Keratinocyte (primary cell): ENCODE results near the gene RABGGTA. TPM values are rescaled to one million over a fixed set of nuclear protein-coding genes. Genes with fewer than 3 reads are reported as not detected.

Experiments used
- DNase-seq: peaks from one replicate; pipeline ENCODE4 v3.0.0-alpha.2; 2011; ENCODE audit warnings: low read depth, missing footprints, low spot score
- FAIRE-seq: peaks from 2 replicates; lab custom pipeline; 2011; peaks lifted over from hg19 to GRCh38; lab: Jason Lieb, UNC
- H2AFZ ChIP-seq: 2 replicates; pipeline ENCODE4 v1.6.0; 2012; ENCODE audit warnings: low read length, control low read depth, inconsistent platforms; ENCODE audit not compliant: control insufficient read depth
- H3K27ac ChIP-seq: 2 replicates; pipeline ENCODE4 v1.5.1; 2011; ENCODE audit warnings: low read length; ENCODE audit not compliant: control insufficient read depth, insufficient read depth
- H3K27me3 ChIP-seq: 3 replicates; pipeline ENCODE4 v1.6.0; 2011; ENCODE audit warnings: low read length; ENCODE audit not compliant: control insufficient read depth, insufficient read depth; ENCODE audit errors: extremely low read depth
- H3K36me3 ChIP-seq, 2 experiments: 2 replicates in 1 of 2; 3 replicates in 1 of 2; pipeline ENCODE4 v1.5.1; 2011; ENCODE audit warnings: low read length in 2 of 2, mild to moderate bottlenecking in 1 of 2; ENCODE audit not compliant: control insufficient read depth in 2 of 2, insufficient read depth in 2 of 2; ENCODE audit errors: extremely low read depth in 1 of 2
- H3K4me1 ChIP-seq: 3 replicates; pipeline ENCODE4 v1.5.1; 2011; ENCODE audit warnings: low read length; ENCODE audit not compliant: control insufficient read depth, insufficient read depth; ENCODE audit errors: extremely low read depth
- H3K4me2 ChIP-seq: 3 replicates; pipeline ENCODE4 v1.6.0; 2011; ENCODE audit warnings: low read depth, low read length; ENCODE audit not compliant: control insufficient read depth, insufficient read depth; ENCODE audit errors: extremely low read depth
- H3K4me3 ChIP-seq, 3 experiments: fragments of 200-600 bp in 1 of 3; sonication (generic) in 1 of 3; 2 replicates in 2 of 3; 3 replicates in 1 of 3; pipeline ENCODE4 v1.5.1; 2011 to 2016; ENCODE audit warnings: low read length in 3 of 3, mild to moderate bottlenecking in 3 of 3, control low read depth in 2 of 3, inconsistent platforms in 1 of 3, low read depth in 1 of 3, mixed read lengths in 1 of 3, mixed run types in 1 of 3, moderate library complexity in 1 of 3; ENCODE audit not compliant: control insufficient read depth in 2 of 3, insufficient read depth in 2 of 3; ENCODE audit errors: extremely low read depth in 1 of 3
- H3K79me2 ChIP-seq: 2 replicates; pipeline ENCODE4 v1.6.0; 2012; ENCODE audit warnings: low read length; ENCODE audit not compliant: control insufficient read depth, insufficient read depth
- H3K9ac ChIP-seq: 3 replicates; pipeline ENCODE4 v1.6.0; 2011; ENCODE audit warnings: low read length; ENCODE audit not compliant: control insufficient read depth, insufficient read depth; ENCODE audit errors: extremely low read depth
- H3K9me1 ChIP-seq: 3 replicates; pipeline ENCODE4 v1.6.0; 2011; ENCODE audit warnings: low read length; ENCODE audit not compliant: control insufficient read depth, insufficient read depth; ENCODE audit errors: extremely low read depth
- H3K9me3 ChIP-seq: 2 replicates; pipeline ENCODE4 v1.5.1; 2012; ENCODE audit warnings: low read depth, low read length; ENCODE audit not compliant: control insufficient read depth
- H4K20me1 ChIP-seq: 3 replicates; pipeline ENCODE4 v1.6.0; 2011; ENCODE audit warnings: low read length; ENCODE audit not compliant: control insufficient read depth, insufficient read depth; ENCODE audit errors: extremely low read depth
- CTCF ChIP-seq, 3 experiments: IDR thresholded peaks in 1 of 3; conservative IDR thresholded peaks in 1 of 3; optimal IDR thresholded peaks in 1 of 3; 2 replicates in 2 of 3; 3 replicates in 1 of 3; pipeline versions ENCODE3 to v1.5.1; 2011; ENCODE audit warnings: low read length in 3 of 3, mild to moderate bottlenecking in 3 of 3, moderate library complexity in 2 of 3, control low read depth in 1 of 3, inconsistent platforms in 1 of 3; ENCODE audit not compliant: insufficient read depth in 2 of 3; ENCODE audit errors: extremely low read depth in 1 of 3
- EZH2 ChIP-seq: IDR thresholded peaks from one replicate; pipeline ENCODE4 v1.6.1; 2012; ENCODE audit warnings: inconsistent platforms, mild to moderate bottlenecking, low read length, moderate library complexity
- dilution Hi-C: fragments of 300-500 bp; cut with MboI; formaldehyde crosslinking; loops from one replicate; pipeline ENCODE4 v1.7.0; 2020; ENCODE audit warnings: low sequenced_read_pairs; ENCODE audit not compliant: extremely low pct_ligation_motif_present
- polyA plus RNA-seq, 5 experiments: library from polyadenylated mRNA; depleted of rRNA in 3 of 5; stranded (reverse) in 3 of 5; stranded (forward) in 1 of 5; unstranded in 1 of 5; fragments of >200 nt; gene quantifications; 1 replicate in 1 of 5; 2 replicates in 3 of 5; 3 replicates in 1 of 5; pipeline versions ENCODE4 v1.2.1 to v1.2.3, GENCODE V29; 2011 to 2012; ENCODE audit warnings: missing spikeins in 2 of 5, low read depth in 1 of 5, low replicate concordance in 1 of 5

RABGGTA gene
- polyA plus RNA-seq, 1 donor (not counting 4 experiments of a cell fraction or from before 2014, with no cell fraction given): 29.0 TPM

- no peaks in the 10 kb centered on the region for H3K9me1 ChIP-seq
- no peak for DNase-seq
- no peak for TF ChIP-seq CTCF (optimal IDR thresholded peaks at IDR 0.05 in 1 of 3, IDR thresholded peaks at IDR 0.05 in 1 of 3, conservative IDR thresholded peaks at IDR 0.05 in 1 of 3; ENCODE audit: extremely low read depth in 1 of 3, insufficient read depth in 2 of 3, low read length in 3 of 3)
- no peak for TF ChIP-seq EZH2
- peak within 1 kb of the TSS; percentile 70 to 83 (median 82) for H3K4me3 ChIP-seq
- no peaks in the 10 kb centered on the region for H4K20me1 ChIP-seq
- H3K79me2 ChIP-seq: peaks cover 62% of the 10 kb centered on the region
- no peaks in the 10 kb centered on the region for H3K9me3 ChIP-seq
- H3K4me2 ChIP-seq: peak within 1 kb of the TSS; percentile 98
- peaks cover 30% of the 10 kb centered on the region for H3K4me1 ChIP-seq
- dilution Hi-C loops: no loop called here
- H3K27me3 ChIP-seq: no peaks in the 10 kb centered on the region
- H3K9ac ChIP-seq: peak within 1 kb of the TSS; percentile 94
- peaks cover 16 to 33% of the 10 kb centered on the region in 2 experiments for H3K36me3 ChIP-seq
- H3K27ac ChIP-seq: peak within 1 kb of the TSS; percentile 97
- no peak for FAIRE-seq
- H2AFZ ChIP-seq: peak within 1 kb of the TSS; percentile 96
Observed at GRCh38 chr14:24232645-24233537, 38.5 kb downstream of the RABGGTA start, which contains the start of gene GMPR2. Gene GMPR2 (plus strand): TSS chr14:24232929. CDS start chr14:24233254, 325 bp downstream.

- Histone ChIP-seq H3K27me3 (no peaks in the 10 kb centered on the region), H3K4me3 (peak within 1 kb of the TSS; percentile 70 to 83 (median 82)), H3K9ac (peak within 1 kb of the TSS; percentile 94), H3K4me2 (peak within 1 kb of the TSS; percentile 98), H3K9me3 (no peaks in the 10 kb centered on the region), H3K4me1 (peaks cover 29% of the 10 kb centered on the region), H3K36me3 (peaks cover 12 to 26% of the 10 kb centered on the region in 2 experiments), H3K9me1 (no peaks in the 10 kb centered on the region), H4K20me1 (no peaks in the 10 kb centered on the region), H3K27ac (peak within 1 kb of the TSS; percentile 97), H3K79me2 (peaks cover 69% of the 10 kb centered on the region), H2AFZ (peak within 1 kb of the TSS; percentile 96)
- dilution Hi-C loops: no loop called here
- FAIRE-seq (peak; percentile 61), DNase-seq (no peak)
- no peak for TF ChIP-seq EZH2
- TF ChIP-seq CTCF (optimal IDR thresholded peaks at IDR 0.05 in 1 of 3, IDR thresholded peaks at IDR 0.05 in 1 of 3, conservative IDR thresholded peaks at IDR 0.05 in 1 of 3; ENCODE audit: extremely low read depth in 1 of 3, insufficient read depth in 2 of 3, low read length in 3 of 3): no peak
Observed at GRCh38 chr14:24232121-24232644, 39.2 kb downstream of the RABGGTA start, which contains the start of gene NEDD8. Gene NEDD8 (minus strand): TSS chr14:24232367. CDS start chr14:24232267, 100 bp downstream.
